Activated T-helper 1 cell treated with anti-CD3 and anti-CD28 coated beads, Interleukin-12 subunit alpha, Interleukin-12 subunit beta, Interleukin-2, Interleukin-4 antibody, amounts not matched to agents 30 ng/mL and 10 ng/mL and 1 ng/mL, durations not matched to agents 14 hours and 24 hours and 36 hours (primary cell): ENCODE measurements around the gene NUTM1. TPM values are rescaled to one million over a fixed set of nuclear protein-coding genes. Genes with fewer than 3 reads are reported as not detected.

Experiments
- DNase-seq: peaks from one replicate; pipeline ENCODE4 v3.0.0; 2021; ENCODE audit warnings: low spot score
- H3K27ac Mint-ChIP-seq: one replicate; pipeline ENCODE4 v1.8.0; 2021; ENCODE audit warnings: mild to moderate bottlenecking, mixed read lengths
- H3K27me3 Mint-ChIP-seq: one replicate; pipeline ENCODE4 v1.8.0; 2022; ENCODE audit warnings: mild to moderate bottlenecking, moderate library complexity, mixed read lengths; ENCODE audit not compliant: insufficient read depth
- H3K36me3 Mint-ChIP-seq: one replicate; pipeline ENCODE4 v1.8.0; 2021; ENCODE audit warnings: low read depth, mixed read lengths
- H3K4me1 Mint-ChIP-seq: one replicate; pipeline ENCODE4 v1.8.0; 2021; ENCODE audit warnings: low read depth, mixed read lengths
- H3K4me3 Mint-ChIP-seq: one replicate; pipeline ENCODE4 v1.8.0; 2021; ENCODE audit warnings: mild to moderate bottlenecking, moderate library complexity, mixed read lengths
- H3K9me3 Mint-ChIP-seq: one replicate; pipeline ENCODE4 v1.8.0; 2021; ENCODE audit warnings: mixed read lengths
- intact Hi-C: fragments of 100-400 bp; cut with micrococcal nuclease; formaldehyde crosslinking; loops from one replicate; pipeline ENCODE4 v1.15.1; 2024
- total RNA-seq: library from RNA; stranded (reverse); gene quantifications from 2 replicates; pipeline ENCODE4 v1.2.3, GENCODE V29; 2022

NUTM1 gene
- total RNA-seq, 1 donor from 2014 or later: not detected

DNA sequence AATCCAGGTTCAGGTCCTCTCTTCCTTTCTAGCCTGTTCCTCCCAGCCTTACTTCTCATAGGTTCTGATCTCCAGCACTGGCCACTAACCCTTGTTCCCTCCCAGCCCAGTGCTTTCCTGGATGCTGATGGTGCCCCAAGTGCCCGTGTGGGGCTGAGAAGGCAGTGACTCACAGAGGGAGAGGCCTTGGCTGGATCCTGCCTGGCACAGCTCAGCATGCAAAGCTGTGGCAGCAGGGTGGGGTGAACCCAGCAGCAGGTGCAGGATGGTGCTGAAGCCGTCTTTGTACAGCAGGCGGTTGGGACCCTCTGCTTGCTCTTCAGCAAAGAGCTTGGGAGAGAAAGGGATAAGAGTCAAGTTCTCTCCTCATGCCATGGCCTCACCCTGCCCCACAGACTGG is 16.3 kb downstream of the NUTM1 start:
- no peak for DNase-seq
- H3K27ac Mint-ChIP-seq: no peak overlapping the region
- intact Hi-C loops: no loop called here
- no peaks in the 10 kb centered on the region for H3K9me3 Mint-ChIP-seq
- peaks cover 12% of the 10 kb centered on the region for H3K4me1 Mint-ChIP-seq
- H3K36me3 Mint-ChIP-seq: peaks cover 42% of the 10 kb centered on the region
- no peak overlapping the region for H3K4me3 Mint-ChIP-seq
- H3K27me3 Mint-ChIP-seq: no peaks in the 10 kb centered on the region

DNA sequence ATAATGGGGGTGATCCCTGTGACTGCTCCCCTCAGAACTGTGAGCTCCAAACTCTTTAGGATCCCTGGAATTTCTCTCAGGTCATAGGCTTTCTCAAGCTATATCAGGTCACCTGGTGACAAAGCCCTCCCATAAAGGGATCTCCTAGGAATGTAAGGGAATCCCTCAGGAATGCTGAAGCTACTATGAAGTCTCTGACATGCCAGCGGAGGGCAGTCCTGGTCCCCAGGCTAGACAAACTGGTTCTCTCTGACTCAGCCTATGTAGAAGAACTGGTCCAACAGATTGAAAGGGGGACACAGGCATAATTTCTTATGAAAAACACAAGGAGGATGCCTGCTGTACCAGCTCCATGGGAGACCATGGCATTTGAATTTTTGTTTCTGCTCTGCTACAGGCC is 17.2 kb downstream of the NUTM1 start:
- no peak overlapping the region for H3K4me3 Mint-ChIP-seq
- H3K36me3 Mint-ChIP-seq: peaks cover 41% of the 10 kb centered on the region
- no peak for DNase-seq
- H3K4me1 Mint-ChIP-seq: peaks cover 15% of the 10 kb centered on the region
- intact Hi-C loops: loop anchor here (10.0 kb wide), 1 partner anchor 295 kb away; no protein-coding TSS in a partner anchor
- H3K27ac Mint-ChIP-seq: no peak overlapping the region
- no peaks in the 10 kb centered on the region for H3K9me3 Mint-ChIP-seq
- H3K27me3 Mint-ChIP-seq: no peaks in the 10 kb centered on the region

DNA sequence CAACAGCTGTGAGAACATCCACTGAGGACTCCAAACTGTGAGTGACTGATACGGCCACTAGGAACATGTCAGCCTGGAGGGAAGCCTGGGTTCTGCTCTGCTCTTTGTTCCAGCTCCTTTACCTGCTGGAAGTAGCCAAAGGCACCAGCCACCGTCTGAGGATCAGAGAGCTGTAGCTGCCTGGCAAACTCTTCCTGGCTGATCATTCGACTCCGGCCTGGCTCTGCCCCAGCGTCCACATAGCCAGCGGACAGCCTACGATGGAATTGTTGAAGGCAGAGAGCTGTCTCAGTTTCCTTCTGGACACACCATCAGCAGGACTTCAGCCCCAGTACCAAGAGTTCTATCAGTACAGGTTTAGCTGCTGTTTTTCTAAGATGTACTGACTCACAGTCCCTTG is 18.2 kb downstream of the NUTM1 start:
- H3K4me1 Mint-ChIP-seq: peaks cover 24% of the 10 kb centered on the region
- intact Hi-C loops: loop anchor here (10.0 kb wide), 1 partner anchor 296 kb away; no protein-coding TSS in a partner anchor
- H3K4me3 Mint-ChIP-seq: no peak overlapping the region
- peaks cover 37% of the 10 kb centered on the region for H3K36me3 Mint-ChIP-seq
- no peak for DNase-seq
- no peaks in the 10 kb centered on the region for H3K27me3 Mint-ChIP-seq
- no peaks in the 10 kb centered on the region for H3K9me3 Mint-ChIP-seq
- H3K27ac Mint-ChIP-seq: no peak overlapping the region

DNA sequence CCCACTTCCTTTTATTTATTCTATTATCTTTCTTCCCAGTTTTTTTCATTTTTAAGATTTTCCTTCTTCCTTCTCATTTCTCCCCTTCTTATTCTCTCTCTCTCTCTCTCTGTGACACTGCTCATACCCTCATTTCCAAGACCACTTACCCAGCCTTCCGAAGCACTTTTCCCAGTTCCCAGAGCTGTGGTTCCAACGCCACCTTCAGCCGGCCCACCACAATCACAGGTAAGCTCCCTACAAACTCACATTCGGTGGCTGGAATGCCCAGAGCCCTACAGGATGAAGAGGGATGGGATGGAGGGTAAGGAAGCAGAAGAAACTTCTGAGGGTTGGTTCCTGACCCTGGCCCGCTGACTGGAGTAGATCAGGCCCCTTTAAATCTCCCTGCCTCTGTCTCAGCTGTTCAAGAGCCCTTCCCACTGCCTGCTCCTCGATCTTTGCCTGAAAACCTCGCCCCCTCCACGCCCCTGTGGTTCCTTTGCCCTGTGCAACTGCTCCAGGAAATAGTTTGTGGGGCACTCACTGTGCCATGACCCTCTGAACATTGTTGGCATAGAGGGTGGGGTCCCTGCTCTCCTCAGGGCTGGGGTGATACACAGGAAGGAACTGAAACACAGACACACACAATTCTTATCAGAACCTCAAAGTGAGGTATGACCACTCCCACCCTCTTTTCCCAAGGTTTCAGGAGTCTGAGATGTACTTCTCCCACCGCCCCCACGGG is 19.1 kb downstream of the NUTM1 start:
- Mint-ChIP-seq H3K4me1 (peaks cover 24% of the 10 kb centered on the region), H3K27ac (no peak overlapping the region), H3K9me3 (no peaks in the 10 kb centered on the region), H3K27me3 (no peaks in the 10 kb centered on the region), H3K36me3 (peaks cover 37% of the 10 kb centered on the region), H3K4me3 (no peak overlapping the region)
- no peak for DNase-seq
- intact Hi-C loops: loop anchor here (10.0 kb wide), 1 partner anchor 297 kb away; no protein-coding TSS in a partner anchor

DNA sequence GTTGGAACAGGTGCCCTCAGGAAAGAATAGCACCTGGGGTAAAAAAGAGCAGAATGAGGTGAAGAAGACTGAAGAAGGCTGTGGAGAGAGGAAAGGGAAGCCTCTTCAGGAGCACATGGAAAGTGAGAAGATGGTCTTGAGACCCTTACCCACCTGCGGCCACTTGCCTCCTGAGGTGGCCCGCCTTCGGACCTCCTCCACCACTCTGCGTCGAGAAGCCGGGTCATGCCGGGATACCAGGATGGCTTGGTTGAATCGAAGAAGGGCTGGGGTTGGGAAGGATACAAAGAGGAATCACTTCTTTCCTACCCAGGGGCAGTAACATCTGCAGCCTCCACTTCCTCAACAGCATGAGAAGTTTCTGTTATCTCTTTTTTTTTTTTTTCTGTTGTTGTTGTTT is 20.9 kb downstream of the NUTM1 start:
- H3K4me3 Mint-ChIP-seq: no peak overlapping the region
- no peaks in the 10 kb centered on the region for H3K9me3 Mint-ChIP-seq
- H3K27ac Mint-ChIP-seq: no peak overlapping the region
- peaks cover 30% of the 10 kb centered on the region for H3K36me3 Mint-ChIP-seq
- H3K27me3 Mint-ChIP-seq: no peaks in the 10 kb centered on the region
- H3K4me1 Mint-ChIP-seq: peaks cover 30% of the 10 kb centered on the region
- intact Hi-C loops: loop anchor here (10.0 kb wide), 1 partner anchor 299 kb away; no protein-coding TSS in a partner anchor
- DNase-seq: no peak

DNA sequence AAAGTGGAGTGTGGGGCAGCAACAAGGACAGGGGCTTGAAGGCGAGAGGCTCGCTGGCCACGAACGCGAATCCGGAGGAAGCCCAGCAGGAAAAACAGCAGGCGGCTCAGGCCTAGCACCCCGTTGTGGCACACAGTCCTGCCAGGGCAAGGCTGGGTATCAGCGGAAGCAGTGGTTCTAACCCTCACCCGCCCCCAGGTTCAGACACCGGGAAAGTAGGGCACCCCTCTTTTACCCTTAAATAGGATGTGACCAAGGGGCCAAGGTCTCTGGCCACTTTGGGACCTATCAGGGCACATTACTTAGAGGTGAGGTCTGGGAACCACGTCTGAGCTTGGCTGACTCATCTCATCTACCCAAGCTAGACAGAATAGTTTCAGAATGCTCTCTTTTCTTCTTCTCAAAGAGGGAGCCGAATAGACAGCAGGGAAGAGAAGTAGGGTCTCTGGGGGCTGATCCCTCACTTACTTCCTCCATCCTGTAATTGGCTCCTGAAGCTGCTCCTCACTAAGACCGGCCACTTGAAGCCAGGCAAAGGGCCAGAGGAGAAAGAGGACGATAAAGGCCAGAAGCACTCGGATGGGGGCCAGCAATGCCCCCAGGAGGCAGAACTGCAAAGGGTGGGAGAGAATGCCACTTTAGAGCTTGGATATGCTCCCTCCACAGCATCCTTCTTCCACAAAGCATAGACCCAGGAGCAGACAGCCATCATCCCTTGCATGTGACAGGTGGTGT is 22.1 kb downstream of the NUTM1 start:
- Mint-ChIP-seq H3K36me3 (peaks cover 22% of the 10 kb centered on the region), H3K27me3 (no peaks in the 10 kb centered on the region), H3K9me3 (no peaks in the 10 kb centered on the region), H3K4me1 (peaks cover 37% of the 10 kb centered on the region), H3K27ac (peak overlapping the region; percentile 69), H3K4me3 (peak overlapping the region; percentile 98)
- no peak for DNase-seq
- intact Hi-C loops: loop anchor here (10.0 kb wide), 1 partner anchor 300 kb away; no protein-coding TSS in a partner anchor

DNA sequence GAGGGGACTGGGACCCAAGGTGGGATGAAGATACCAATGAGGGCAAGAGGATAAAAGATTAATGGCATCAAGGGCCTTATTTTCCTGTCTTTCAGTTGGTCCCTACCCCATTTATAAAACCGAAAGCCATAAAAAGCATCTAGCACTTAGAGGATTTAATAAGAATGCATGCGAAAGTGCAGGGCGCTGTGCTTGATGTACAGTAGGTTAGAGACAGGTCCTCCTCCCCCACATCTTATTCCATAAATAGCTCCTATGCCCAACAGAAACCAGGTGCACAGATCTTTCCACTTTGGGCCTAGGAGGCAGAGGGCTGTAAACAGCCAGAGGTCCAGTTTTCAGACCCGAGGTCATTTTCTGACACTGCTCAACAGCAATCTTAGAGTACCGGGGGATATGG is 22.7 kb downstream of the NUTM1 start:
- peaks cover 39% of the 10 kb centered on the region for H3K4me1 Mint-ChIP-seq
- H3K27me3 Mint-ChIP-seq: no peaks in the 10 kb centered on the region
- DNase-seq: no peak
- no peaks in the 10 kb centered on the region for H3K9me3 Mint-ChIP-seq
- peak overlapping the region; percentile 98 for H3K4me3 Mint-ChIP-seq
- peaks cover 19% of the 10 kb centered on the region for H3K36me3 Mint-ChIP-seq
- H3K27ac Mint-ChIP-seq: peak overlapping the region; percentile 69
- intact Hi-C loops: loop anchor here (1.0 to 10.0 kb wide), 5 partner anchors 31 to 301 kb away; partner anchors contain the start of gene EMC7

DNA sequence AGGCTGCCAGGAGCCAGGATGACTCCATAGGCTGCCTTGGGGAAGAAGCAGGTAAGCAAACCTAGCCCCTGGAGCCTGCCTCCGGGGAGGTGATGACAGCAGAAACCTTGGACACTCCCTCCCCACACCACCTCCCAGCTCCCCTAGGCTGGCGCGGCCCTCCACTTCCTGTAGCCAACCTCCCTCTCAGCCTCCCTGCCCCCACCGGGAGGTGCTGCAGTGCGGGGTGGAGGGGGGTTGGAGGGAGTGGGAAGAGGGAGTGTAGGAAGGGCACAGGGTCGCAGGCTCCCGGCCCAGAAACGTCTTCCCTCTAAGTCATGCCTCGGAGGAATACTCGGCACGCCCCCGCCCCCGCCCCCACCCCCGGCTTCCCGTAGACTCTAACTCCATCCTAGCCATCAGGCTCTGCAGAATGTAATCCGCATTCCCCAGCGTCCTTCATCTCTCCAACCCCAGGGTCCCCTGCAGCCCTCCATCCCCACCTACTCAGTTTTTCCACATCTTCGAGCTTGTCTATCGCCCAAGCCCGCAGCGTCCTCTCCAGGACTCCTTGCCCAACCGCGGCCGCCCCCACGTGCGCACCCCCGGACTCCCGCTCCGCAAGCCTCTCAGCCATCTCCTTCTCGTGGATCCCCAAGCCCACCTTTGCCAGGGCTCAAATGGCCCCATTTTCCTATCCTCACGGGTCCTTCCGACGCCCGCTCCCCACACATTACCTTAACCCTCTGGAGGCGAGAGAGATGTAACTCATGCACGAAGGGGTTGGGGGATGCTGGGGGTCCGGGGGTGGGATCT is 23.4 kb downstream of the NUTM1 start:
- Mint-ChIP-seq H3K9me3 (no peaks in the 10 kb centered on the region), H3K27me3 (no peaks in the 10 kb centered on the region), H3K4me1 (peaks cover 39% of the 10 kb centered on the region), H3K36me3 (peaks cover 13% of the 10 kb centered on the region), H3K4me3 (peak overlapping the region; percentile 98), H3K27ac (peak overlapping the region; percentile 95)
- DNase-seq: peak; percentile 46
- intact Hi-C loops: loop anchor here (1.0 to 10.0 kb wide), 11 partner anchors 23 to 302 kb away; partner anchors contain the start of genes EMC7, GOLGA8A, GOLGA8B and KATNBL1

DNA sequence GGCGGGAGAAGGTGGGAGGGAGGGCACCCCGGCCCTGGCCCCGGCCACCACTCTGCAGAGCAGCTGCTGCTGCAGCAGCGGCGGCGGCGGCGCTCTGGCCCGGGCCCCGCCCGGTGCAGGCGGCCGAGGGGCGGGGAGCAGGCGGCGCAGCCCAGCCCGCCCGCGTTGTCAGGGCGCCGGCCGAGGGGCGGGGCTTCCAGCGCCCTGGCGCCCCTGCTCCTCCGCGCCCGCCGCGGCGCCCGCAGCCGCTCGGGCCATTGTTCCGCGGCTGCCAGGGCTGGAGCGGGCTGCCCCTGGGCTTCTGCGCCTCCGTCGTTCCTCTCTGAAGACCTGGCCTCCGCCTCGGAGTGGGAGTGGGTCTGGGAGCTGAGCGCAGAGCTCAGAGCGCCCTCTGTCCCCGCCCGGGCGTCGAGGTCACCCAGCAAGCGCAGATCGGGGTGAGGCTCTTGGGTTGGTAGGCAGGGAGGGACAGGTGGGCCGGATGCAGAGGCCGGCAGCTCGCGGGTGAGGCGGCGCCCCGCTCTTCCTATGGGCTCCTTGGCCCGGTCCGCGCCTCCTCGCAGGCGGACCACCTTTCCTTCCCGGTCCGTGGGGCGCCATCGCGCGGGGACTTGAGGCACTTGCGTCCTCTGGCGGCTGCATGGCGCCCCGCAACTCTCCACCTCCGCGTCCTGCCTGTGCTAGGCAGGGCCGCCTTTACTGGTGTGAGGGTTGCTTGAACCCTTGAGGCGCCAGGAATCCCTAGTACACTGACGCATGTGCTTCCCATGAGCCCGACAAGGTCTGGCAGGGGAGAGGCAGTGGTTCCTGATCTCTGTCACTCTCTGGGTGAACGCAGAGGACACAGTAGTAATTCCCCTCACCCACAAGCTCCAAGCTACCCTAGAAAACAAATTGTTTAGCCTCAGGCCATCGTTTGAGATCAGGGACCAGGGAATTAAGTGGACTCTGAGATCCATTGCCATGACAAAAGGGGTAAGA is 24.3 kb downstream of the NUTM1 start, which contains the start of gene LPCAT4:
LPCAT4 (minus strand) TSS at position 96 of the 981 bp plus-strand sequence. CDS start 96 bp downstream, outside the sequence.
- intact Hi-C loops: loop anchor here (1.0 to 10.0 kb wide), 10 partner anchors 24 to 303 kb away; partner anchors contain the start of genes EMC7, GOLGA8A, GOLGA8B and KATNBL1
- Mint-ChIP-seq H3K36me3 (peaks cover 9% of the 10 kb centered on the region), H3K4me3 (peak within 1 kb of the TSS; percentile 98), H3K27me3 (no peaks in the 10 kb centered on the region), H3K9me3 (no peaks in the 10 kb centered on the region), H3K27ac (peak within 1 kb of the TSS; percentile 97), H3K4me1 (peaks cover 39% of the 10 kb centered on the region)
- peak; percentile 88 for DNase-seq

DNA sequence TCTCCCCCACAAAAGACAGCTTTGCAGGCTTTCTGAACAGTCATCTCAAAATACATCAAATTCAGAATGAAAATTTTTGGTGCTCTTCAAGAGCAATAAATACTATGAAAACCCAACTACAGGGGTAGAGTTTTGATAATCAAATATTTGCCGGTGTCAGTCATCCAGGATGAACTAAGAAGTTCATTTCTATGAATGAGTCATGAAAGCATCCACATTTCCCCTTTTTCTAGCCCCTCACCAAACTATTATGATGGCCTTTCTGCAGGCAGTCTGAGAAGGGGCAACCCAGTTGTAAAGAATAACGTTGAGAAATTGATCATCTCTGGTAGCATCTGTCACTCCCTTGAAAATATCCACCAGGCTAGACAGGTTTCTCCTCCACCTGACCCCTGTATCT is 27.0 kb downstream of the NUTM1 start:
- no peaks in the 10 kb centered on the region for H3K27me3 Mint-ChIP-seq
- H3K4me1 Mint-ChIP-seq: peaks cover 26% of the 10 kb centered on the region
- no peak overlapping the region for H3K27ac Mint-ChIP-seq
- no peaks in the 10 kb centered on the region for H3K9me3 Mint-ChIP-seq
- H3K4me3 Mint-ChIP-seq: peak overlapping the region; percentile 39
- intact Hi-C loops: no loop called here
- peaks cover 3% of the 10 kb centered on the region for H3K36me3 Mint-ChIP-seq
- DNase-seq: no peak

DNA sequence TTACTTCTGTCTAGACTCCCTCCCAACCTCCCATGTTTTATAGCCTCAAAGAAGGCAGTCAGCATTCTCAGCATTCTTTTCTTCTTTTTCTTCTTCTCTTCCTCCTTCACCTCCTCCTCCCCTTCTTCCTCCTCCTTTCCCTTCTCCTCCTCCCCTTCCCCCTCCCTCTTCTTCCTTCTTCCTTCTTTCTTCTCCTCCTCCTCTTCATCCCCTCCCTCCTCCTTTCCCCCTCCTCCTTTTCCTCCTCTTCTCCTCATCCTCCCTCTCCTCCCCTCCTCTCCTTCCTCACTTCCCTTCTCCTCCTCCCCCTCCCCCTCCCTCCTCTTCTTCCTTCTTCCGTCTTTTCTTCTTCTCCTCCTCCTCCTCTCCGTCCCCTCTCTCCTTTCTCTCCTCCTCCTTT is 27.5 kb downstream of the NUTM1 start:
- Mint-ChIP-seq H3K4me1 (peaks cover 21% of the 10 kb centered on the region), H3K4me3 (no peak overlapping the region), H3K9me3 (no peaks in the 10 kb centered on the region), H3K27me3 (no peaks in the 10 kb centered on the region), H3K36me3 (peaks cover 3% of the 10 kb centered on the region), H3K27ac (no peak overlapping the region)
- intact Hi-C loops: no loop called here
- DNase-seq: no peak
